ENCODE measurements around the gene FOXO1.
A peak's percentile ranks its signal among the peaks of the same experiment; 100 is the strongest.

Gene FOXO1

DNA sequence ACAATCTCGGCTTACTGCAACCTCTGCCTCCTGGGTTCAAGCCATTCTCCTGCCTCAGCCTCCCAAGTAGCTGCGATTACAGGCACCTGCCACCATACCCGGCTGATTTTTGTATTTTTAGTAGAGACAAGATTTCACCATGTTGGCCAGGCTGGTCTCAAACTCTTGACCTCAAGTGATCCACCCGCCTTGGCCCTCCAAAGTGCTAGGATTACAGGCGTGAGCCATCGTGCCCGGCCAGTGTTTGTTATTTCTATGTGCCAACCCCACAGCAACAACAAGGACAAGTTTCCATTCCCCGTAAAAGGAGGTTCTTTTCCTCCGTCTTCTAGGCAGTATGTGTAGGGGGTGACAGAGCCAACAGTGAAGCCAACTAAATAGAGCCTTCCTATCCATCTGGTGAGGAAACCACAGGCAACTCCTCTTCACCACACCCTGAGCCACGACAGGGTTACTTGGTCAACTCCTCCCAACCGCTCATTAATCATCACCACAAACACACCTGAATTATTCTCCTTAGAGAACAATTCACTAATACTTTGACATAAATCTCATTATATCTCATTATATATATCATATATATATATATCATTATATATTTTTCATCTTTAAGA lies 25.5 kb downstream of the FOXO1 start:
- Histone ChIP-seq H4K91ac (ENCODE audit: low read depth, low read length) (no peak overlapping the region), H2BK5ac (ENCODE audit: low read depth, low read length, poor library complexity) (no peak overlapping the region), H2AFZ (ENCODE audit: insufficient read depth, low read length, poor library complexity) (no peak overlapping the region), H3K18ac (ENCODE audit: low read length) (no peak overlapping the region), H4K8ac (ENCODE audit: low read depth, low read length) (no peak overlapping the region), H3K4ac (ENCODE audit: low read depth, low read length) (peak overlapping the region; percentile 72), H3K9ac (ENCODE audit: low read length) (no peak overlapping the region), H3K4me3 (ENCODE audit: low read depth, low read length) (no peak overlapping the region), H4K12ac (ENCODE audit: low read depth, low read length) (no peak overlapping the region), H3K9me3 (ENCODE audit: insufficient read depth, low read depth, low read length) (no peaks in the 10 kb centered on the region), H3K36me3 (ENCODE audit: control insufficient read depth in 1 of 2, insufficient read depth in 2 of 2, low read length in 2 of 2) (peaks cover 0 to 3% of the 10 kb centered on the region in 2 experiments), H3K4me2 (ENCODE audit: low read length) (no peak overlapping the region), H3K27me3 (ENCODE audit: insufficient read depth, low read length) (no peaks in the 10 kb centered on the region), H3K4me1 (ENCODE audit: control insufficient read depth in 1 of 2, insufficient read depth in 2 of 2, low read length in 2 of 2) (peaks cover 8 to 17% of the 10 kb centered on the region in 2 experiments), H3K27ac (ENCODE audit: low read depth, low read length) (no peak overlapping the region), H2AK5ac (ENCODE audit: low read length) (no peak overlapping the region), H3K79me2 (ENCODE audit: control insufficient read depth, insufficient read depth, low read length, poor library complexity) (peaks cover 17% of the 10 kb centered on the region), H2BK120ac (ENCODE audit: insufficient read depth, low read length, poor library complexity) (no peak overlapping the region), H3K79me1 (ENCODE audit: low read length) (no peaks in the 10 kb centered on the region), H3K23ac (ENCODE audit: low read length) (no peak overlapping the region), H3K14ac (ENCODE audit: low read length) (no peak overlapping the region), H2BK12ac (ENCODE audit: low read length) (no peak overlapping the region)
- DNase-seq: no peak
- 100% methylated on average over 1 of the region's 11 CpGs for WGBS (ENCODE audit: extremely low coverage, insufficient coverage, insufficient read length)

- H4K12ac ChIP-seq (ENCODE audit: low read depth, low read length): no peak overlapping the region
- H3K9me3 ChIP-seq (ENCODE audit: insufficient read depth, low read depth, low read length): no peaks in the 10 kb centered on the region
- H3K27me3 ChIP-seq (ENCODE audit: insufficient read depth, low read length): no peaks in the 10 kb centered on the region
- no peak overlapping the region for H4K91ac ChIP-seq (ENCODE audit: low read depth, low read length)
- peaks cover 0 to 3% of the 10 kb centered on the region in 2 experiments for H3K36me3 ChIP-seq (ENCODE audit: control insufficient read depth in 1 of 2, insufficient read depth in 2 of 2, low read length in 2 of 2)
- H3K14ac ChIP-seq (ENCODE audit: low read length): no peak overlapping the region
- H2AK5ac ChIP-seq (ENCODE audit: low read length): no peak overlapping the region
- no peak overlapping the region for H3K4me3 ChIP-seq (ENCODE audit: low read depth, low read length)
- H3K9ac ChIP-seq (ENCODE audit: low read length): no peak overlapping the region
- H3K23ac ChIP-seq (ENCODE audit: low read length): no peak overlapping the region
- WGBS (ENCODE audit: extremely low coverage, insufficient coverage, insufficient read length): no CpG with 5 or more reads among the region's 6 CpGs
- H2BK12ac ChIP-seq (ENCODE audit: low read length): no peak overlapping the region
- H3K4ac ChIP-seq (ENCODE audit: low read depth, low read length): no peak overlapping the region
- no peak overlapping the region for H4K8ac ChIP-seq (ENCODE audit: low read depth, low read length)
- H3K4me1 ChIP-seq (ENCODE audit: control insufficient read depth in 1 of 2, insufficient read depth in 2 of 2, low read length in 2 of 2): peaks cover 9 to 20% of the 10 kb centered on the region in 2 experiments
- no peak overlapping the region for H3K27ac ChIP-seq (ENCODE audit: low read depth, low read length)
- DNase-seq: no peak
- peaks cover 19% of the 10 kb centered on the region for H3K79me2 ChIP-seq (ENCODE audit: control insufficient read depth, insufficient read depth, low read length, poor library complexity)
- H2BK5ac ChIP-seq (ENCODE audit: low read depth, low read length, poor library complexity): no peak overlapping the region
- H3K18ac ChIP-seq (ENCODE audit: low read length): no peak overlapping the region
- H3K4me2 ChIP-seq (ENCODE audit: low read length): no peak overlapping the region
- no peaks in the 10 kb centered on the region for H3K79me1 ChIP-seq (ENCODE audit: low read length)
- H2BK120ac ChIP-seq (ENCODE audit: insufficient read depth, low read length, poor library complexity): no peak overlapping the region
- no peak overlapping the region for H2AFZ ChIP-seq (ENCODE audit: insufficient read depth, low read length, poor library complexity)
Observed at GRCh38 chr13:40640202-40640601, 26.2 kb downstream of the FOXO1 start.

GRCh38 chr13:40639221-40639681 lies 27.2 kb downstream of the FOXO1 start:
- H2BK5ac ChIP-seq (ENCODE audit: low read depth, low read length, poor library complexity): no peak overlapping the region
- H2BK12ac ChIP-seq (ENCODE audit: low read length): no peak overlapping the region
- H3K79me2 ChIP-seq (ENCODE audit: control insufficient read depth, insufficient read depth, low read length, poor library complexity): peaks cover 22% of the 10 kb centered on the region
- peaks cover 9 to 20% of the 10 kb centered on the region in 2 experiments for H3K4me1 ChIP-seq (ENCODE audit: control insufficient read depth in 1 of 2, insufficient read depth in 2 of 2, low read length in 2 of 2)
- no peak overlapping the region for H3K9ac ChIP-seq (ENCODE audit: low read length)
- H2AK5ac ChIP-seq (ENCODE audit: low read length): no peak overlapping the region
- no peaks in the 10 kb centered on the region for H3K27me3 ChIP-seq (ENCODE audit: insufficient read depth, low read length)
- no peaks in the 10 kb centered on the region for H3K79me1 ChIP-seq (ENCODE audit: low read length)
- no peaks in the 10 kb centered on the region for H3K9me3 ChIP-seq (ENCODE audit: insufficient read depth, low read depth, low read length)
- no peak overlapping the region for H3K14ac ChIP-seq (ENCODE audit: low read length)
- H3K4me2 ChIP-seq (ENCODE audit: low read length): peak overlapping the region; percentile 34
- no peak overlapping the region for H3K18ac ChIP-seq (ENCODE audit: low read length)
- no peak overlapping the region for H4K91ac ChIP-seq (ENCODE audit: low read depth, low read length)
- H4K12ac ChIP-seq (ENCODE audit: low read depth, low read length): no peak overlapping the region
- H3K27ac ChIP-seq (ENCODE audit: low read depth, low read length): peak overlapping the region; percentile 62
- no peak overlapping the region for H3K4ac ChIP-seq (ENCODE audit: low read depth, low read length)
- H3K23ac ChIP-seq (ENCODE audit: low read length): no peak overlapping the region
- no CpG with 5 or more reads among the region's 4 CpGs for WGBS (ENCODE audit: extremely low coverage, insufficient coverage, insufficient read length)
- peak; percentile 59 to 66 for DNase-seq
- H4K8ac ChIP-seq (ENCODE audit: low read depth, low read length): no peak overlapping the region
- H2AFZ ChIP-seq (ENCODE audit: insufficient read depth, low read length, poor library complexity): no peak overlapping the region
- peaks cover 0 to 3% of the 10 kb centered on the region in 2 experiments for H3K36me3 ChIP-seq (ENCODE audit: control insufficient read depth in 1 of 2, insufficient read depth in 2 of 2, low read length in 2 of 2)
- H3K4me3 ChIP-seq (ENCODE audit: low read depth, low read length): no peak overlapping the region
- H2BK120ac ChIP-seq (ENCODE audit: insufficient read depth, low read length, poor library complexity): no peak overlapping the region

DNA sequence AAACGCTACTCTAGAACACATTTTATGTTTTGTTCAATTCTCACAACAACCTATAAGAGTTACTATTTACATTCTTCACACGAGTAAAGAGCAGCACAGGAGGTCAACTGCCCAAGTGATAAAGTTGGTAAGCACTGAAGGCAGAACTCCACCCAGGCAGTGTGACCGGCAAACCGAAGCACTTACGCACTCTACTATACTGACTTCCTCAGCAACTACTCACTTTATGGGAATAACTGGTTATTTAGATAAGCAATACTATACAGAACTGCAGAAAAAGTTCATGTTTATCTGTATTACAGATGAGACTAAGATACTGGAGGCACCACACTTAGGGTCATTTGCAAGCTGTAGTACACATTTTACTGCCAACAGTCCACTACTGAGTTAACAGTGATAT lies 28.8 kb downstream of the FOXO1 start:
- Histone ChIP-seq H3K4me1 (ENCODE audit: control insufficient read depth in 1 of 2, insufficient read depth in 2 of 2, low read length in 2 of 2) (peaks cover 9 to 18% of the 10 kb centered on the region in 2 experiments), H3K4ac (ENCODE audit: low read depth, low read length) (no peak overlapping the region), H3K9ac (ENCODE audit: low read length) (no peak overlapping the region), H3K79me2 (ENCODE audit: control insufficient read depth, insufficient read depth, low read length, poor library complexity) (peaks cover 22% of the 10 kb centered on the region), H2BK120ac (ENCODE audit: insufficient read depth, low read length, poor library complexity) (no peak overlapping the region), H3K14ac (ENCODE audit: low read length) (no peak overlapping the region), H4K12ac (ENCODE audit: low read depth, low read length) (no peak overlapping the region), H3K23ac (ENCODE audit: low read length) (no peak overlapping the region), H3K4me3 (ENCODE audit: low read depth, low read length) (no peak overlapping the region), H2BK12ac (ENCODE audit: low read length) (no peak overlapping the region), H4K8ac (ENCODE audit: low read depth, low read length) (no peak overlapping the region), H3K27ac (ENCODE audit: low read depth, low read length) (no peak overlapping the region), H4K91ac (ENCODE audit: low read depth, low read length) (no peak overlapping the region), H2AK5ac (ENCODE audit: low read length) (no peak overlapping the region), H2BK5ac (ENCODE audit: low read depth, low read length, poor library complexity) (no peak overlapping the region), H3K4me2 (ENCODE audit: low read length) (no peak overlapping the region), H3K27me3 (ENCODE audit: insufficient read depth, low read length) (no peaks in the 10 kb centered on the region), H3K9me3 (ENCODE audit: insufficient read depth, low read depth, low read length) (no peaks in the 10 kb centered on the region), H2AFZ (ENCODE audit: insufficient read depth, low read length, poor library complexity) (no peak overlapping the region), H3K36me3 (ENCODE audit: control insufficient read depth in 1 of 2, insufficient read depth in 2 of 2, low read length in 2 of 2) (peaks cover 0 to 2% of the 10 kb centered on the region in 2 experiments), H3K79me1 (ENCODE audit: low read length) (no peaks in the 10 kb centered on the region), H3K18ac (ENCODE audit: low read length) (no peak overlapping the region)
- DNase-seq: no peak
- no CpG with 5 or more reads among the region's 5 CpGs for WGBS (ENCODE audit: extremely low coverage, insufficient coverage, insufficient read length)
